Brain microvascular endothelial cell (primary cell): Measurements from ENCODE around the gene AHDC1.

Experiments used
- DNase-seq: peaks from one replicate; pipeline ENCODE4 v3.0.0-alpha.2; 2020
- H3K27ac ChIP-seq: fragments of 250-450 bp; sonication (Bioruptor Pico); 2 replicates; pipeline ENCODE4 v1.5.1; 2020; ENCODE audit warnings: mild to moderate bottlenecking, moderate library complexity
- H3K27me3 ChIP-seq: fragments of 250-450 bp; sonication (Bioruptor Pico); replicated peaks from 2 replicates; pipeline ENCODE4 v1.5.1; 2020; ENCODE audit warnings: mild to moderate bottlenecking
- H3K36me3 ChIP-seq: fragments of 250-450 bp; sonication (Bioruptor Pico); replicated peaks from 2 replicates; pipeline ENCODE4 v1.5.1; 2020; ENCODE audit warnings: mild to moderate bottlenecking
- H3K4me3 ChIP-seq: 2 replicates; pipeline ENCODE4 v1.5.1; 2011; ENCODE audit warnings: low read depth, mild to moderate bottlenecking, control low read depth, low read length, moderate library complexity
- CTCF ChIP-seq: IDR thresholded peaks from 2 replicates; pipeline ENCODE4 v1.5.1; 2011; ENCODE audit warnings: low read depth, mild to moderate bottlenecking, moderate library complexity, low read length, control low read depth, inconsistent platforms; ENCODE audit errors: missing control alignments
- in situ Hi-C: cut with HindIII; loops from 2 replicates; pipeline ENCODE4 v1.10.0; 2017; ENCODE audit warnings: low sequenced_read_pairs, low pct_ligation_motif_present

AHDC1 gene

GRCh38 chr1:27598902-27599528, 4.9 kb downstream of the AHDC1 start:
- TF ChIP-seq CTCF: no peak
- Histone ChIP-seq H3K36me3 (no peaks in the 10 kb centered on the region), H3K27ac (no peak overlapping the region), H3K27me3 (no peaks in the 10 kb centered on the region), H3K4me3 (peak overlapping the region; percentile 15)
- in situ Hi-C loops: no loop called here
- peak; percentile 67 for DNase-seq

DNA sequence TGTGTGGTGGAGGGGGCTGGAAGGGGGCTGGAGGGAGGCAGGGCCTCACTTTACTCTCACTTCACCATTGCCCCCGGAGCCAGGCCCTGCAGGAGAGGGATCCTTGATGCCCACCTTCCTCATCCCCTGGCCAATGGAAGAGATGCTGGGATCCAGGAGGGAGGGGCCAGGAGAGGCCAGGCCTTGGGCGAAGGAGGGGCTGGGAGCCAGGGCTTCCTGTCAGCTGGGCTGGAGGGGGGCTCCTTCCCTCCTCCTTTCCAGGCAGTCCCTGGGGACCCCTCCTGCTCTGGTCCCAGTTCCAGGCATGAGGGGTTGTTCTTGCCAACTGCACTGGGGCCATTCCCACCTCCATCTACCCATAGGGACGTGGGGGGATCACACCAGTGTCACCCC, 5.7 kb downstream of the AHDC1 start:
- Histone ChIP-seq H3K4me3 (no peak overlapping the region), H3K36me3 (no peaks in the 10 kb centered on the region), H3K27ac (no peak overlapping the region), H3K27me3 (no peaks in the 10 kb centered on the region)
- in situ Hi-C loops: no loop called here
- no peak for DNase-seq
- TF ChIP-seq CTCF: no peak

DNA sequence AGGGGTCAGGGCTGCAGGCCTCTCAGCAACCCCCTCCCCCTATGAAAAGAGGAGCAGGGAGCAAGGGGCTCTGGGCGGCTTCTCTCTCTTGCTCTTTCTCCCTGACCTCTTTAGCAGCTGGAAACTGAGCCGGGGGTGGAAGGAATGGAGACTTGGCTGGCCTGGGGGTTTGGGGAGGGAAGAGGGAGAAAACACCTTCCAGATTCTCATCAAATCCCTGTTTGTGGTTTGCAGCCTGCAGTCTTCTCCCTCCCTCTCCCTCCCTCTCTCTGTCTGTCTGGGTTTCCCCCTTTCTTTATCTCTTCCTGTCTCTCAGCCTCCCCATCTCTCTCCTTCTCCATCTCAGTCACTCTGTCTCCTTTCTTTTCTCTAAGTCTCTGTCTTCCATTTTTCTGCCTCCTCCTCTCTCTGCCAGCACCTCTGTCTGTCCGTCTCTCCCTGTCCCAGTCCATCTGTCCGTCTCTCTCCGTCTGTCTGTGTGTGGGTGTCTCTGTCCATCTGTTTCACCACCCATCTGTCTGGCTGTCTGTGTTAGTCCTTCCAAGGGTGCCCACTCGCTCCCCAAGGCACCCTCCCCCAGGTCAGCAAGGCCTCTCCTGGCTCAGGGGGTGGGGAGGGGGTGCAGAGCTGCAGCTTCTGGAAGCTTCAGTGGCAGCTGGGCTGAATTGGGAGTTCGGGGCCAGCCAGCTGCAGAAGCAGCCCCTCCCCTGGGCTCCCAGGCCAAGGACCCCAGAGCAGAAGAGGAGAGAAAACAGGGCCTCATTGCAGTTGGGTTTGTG, 6.2 kb downstream of the AHDC1 start:
- H3K27ac ChIP-seq: no peak overlapping the region
- H3K27me3 ChIP-seq: no peaks in the 10 kb centered on the region
- TF ChIP-seq CTCF: no peak
- no peaks in the 10 kb centered on the region for H3K36me3 ChIP-seq
- no peak for DNase-seq
- H3K4me3 ChIP-seq: no peak overlapping the region
- in situ Hi-C loops: no loop called here

DNA sequence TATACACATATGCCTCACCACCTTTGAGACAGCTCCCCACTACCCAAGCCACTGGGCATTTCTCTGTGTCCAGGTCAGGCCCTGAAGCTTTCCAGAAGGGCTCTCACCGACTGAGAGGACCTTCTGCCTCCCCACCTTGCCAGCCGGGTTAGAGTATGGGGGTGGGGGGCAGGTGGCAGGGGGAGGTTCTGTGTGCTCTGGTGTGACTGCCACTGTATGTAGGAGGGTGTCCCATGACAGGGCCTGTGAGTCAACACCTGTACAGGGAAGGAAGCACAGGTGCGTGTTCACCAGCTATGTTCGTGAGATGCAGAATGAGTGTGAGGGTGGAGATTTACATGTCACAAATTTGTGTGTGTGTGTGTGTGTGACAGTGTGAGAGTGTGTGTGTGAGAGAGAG, 7.0 kb downstream of the AHDC1 start:
- in situ Hi-C loops: no loop called here
- TF ChIP-seq CTCF: no peak
- no peak overlapping the region for H3K27ac ChIP-seq
- no peaks in the 10 kb centered on the region for H3K27me3 ChIP-seq
- no peak for DNase-seq
- H3K4me3 ChIP-seq: no peak overlapping the region
- H3K36me3 ChIP-seq: no peaks in the 10 kb centered on the region

DNA sequence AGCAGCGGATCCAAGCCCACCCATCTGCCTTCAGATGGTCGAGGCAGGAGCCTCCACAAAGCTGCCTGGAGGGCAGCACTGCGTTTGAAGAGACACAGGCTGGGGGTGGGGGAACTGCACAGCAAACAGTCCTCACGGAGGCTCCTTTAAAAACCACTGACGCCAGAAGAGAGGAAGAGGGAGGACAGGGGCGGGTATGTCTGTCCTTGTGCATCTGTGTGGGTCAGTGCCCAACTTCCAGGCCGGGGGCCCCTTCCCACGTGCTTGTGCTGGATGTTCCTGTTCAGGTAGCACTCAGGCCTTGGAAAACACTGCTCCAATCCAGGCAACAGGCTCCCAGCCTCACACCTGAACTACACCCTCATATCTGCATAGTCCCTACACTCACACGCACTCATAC, 7.7 kb downstream of the AHDC1 start:
- TF ChIP-seq CTCF: no peak
- in situ Hi-C loops: no loop called here
- Histone ChIP-seq H3K4me3 (no peak overlapping the region), H3K27me3 (no peaks in the 10 kb centered on the region), H3K27ac (no peak overlapping the region), H3K36me3 (no peaks in the 10 kb centered on the region)
- no peak for DNase-seq
